Keratinocyte (primary cell): Measurements from ENCODE around the gene TENM4. TPM values are rescaled to one million over a fixed set of nuclear protein-coding genes. Genes with fewer than 3 reads are reported as not detected.

Source experiments
- DNase-seq: peaks from one replicate; pipeline ENCODE4 v3.0.0-alpha.2; 2011; ENCODE audit warnings: low read depth, missing footprints, low spot score
- FAIRE-seq: peaks from 2 replicates; lab custom pipeline; 2011; peaks lifted over from hg19 to GRCh38; lab: Jason Lieb, UNC
- H2AFZ ChIP-seq: 2 replicates; pipeline ENCODE4 v1.6.0; 2012; ENCODE audit warnings: low read length, control low read depth, inconsistent platforms; ENCODE audit not compliant: control insufficient read depth
- H3K27ac ChIP-seq: 2 replicates; pipeline ENCODE4 v1.5.1; 2011; ENCODE audit warnings: low read length; ENCODE audit not compliant: control insufficient read depth, insufficient read depth
- H3K27me3 ChIP-seq: 3 replicates; pipeline ENCODE4 v1.6.0; 2011; ENCODE audit warnings: low read length; ENCODE audit not compliant: control insufficient read depth, insufficient read depth; ENCODE audit errors: extremely low read depth
- H3K36me3 ChIP-seq, 2 experiments: 2 replicates in 1 of 2; 3 replicates in 1 of 2; pipeline ENCODE4 v1.5.1; 2011; ENCODE audit warnings: low read length in 2 of 2, mild to moderate bottlenecking in 1 of 2; ENCODE audit not compliant: control insufficient read depth in 2 of 2, insufficient read depth in 2 of 2; ENCODE audit errors: extremely low read depth in 1 of 2
- H3K4me1 ChIP-seq: 3 replicates; pipeline ENCODE4 v1.5.1; 2011; ENCODE audit warnings: low read length; ENCODE audit not compliant: control insufficient read depth, insufficient read depth; ENCODE audit errors: extremely low read depth
- H3K4me2 ChIP-seq: 3 replicates; pipeline ENCODE4 v1.6.0; 2011; ENCODE audit warnings: low read depth, low read length; ENCODE audit not compliant: control insufficient read depth, insufficient read depth; ENCODE audit errors: extremely low read depth
- H3K4me3 ChIP-seq, 3 experiments: fragments of 200-600 bp in 1 of 3; sonication (generic) in 1 of 3; 2 replicates in 2 of 3; 3 replicates in 1 of 3; pipeline ENCODE4 v1.5.1; 2011 to 2016; ENCODE audit warnings: low read length in 3 of 3, mild to moderate bottlenecking in 3 of 3, control low read depth in 2 of 3, inconsistent platforms in 1 of 3, low read depth in 1 of 3, mixed read lengths in 1 of 3, mixed run types in 1 of 3, moderate library complexity in 1 of 3; ENCODE audit not compliant: control insufficient read depth in 2 of 3, insufficient read depth in 2 of 3; ENCODE audit errors: extremely low read depth in 1 of 3
- H3K79me2 ChIP-seq: 2 replicates; pipeline ENCODE4 v1.6.0; 2012; ENCODE audit warnings: low read length; ENCODE audit not compliant: control insufficient read depth, insufficient read depth
- H3K9ac ChIP-seq: 3 replicates; pipeline ENCODE4 v1.6.0; 2011; ENCODE audit warnings: low read length; ENCODE audit not compliant: control insufficient read depth, insufficient read depth; ENCODE audit errors: extremely low read depth
- H3K9me1 ChIP-seq: 3 replicates; pipeline ENCODE4 v1.6.0; 2011; ENCODE audit warnings: low read length; ENCODE audit not compliant: control insufficient read depth, insufficient read depth; ENCODE audit errors: extremely low read depth
- H3K9me3 ChIP-seq: 2 replicates; pipeline ENCODE4 v1.5.1; 2012; ENCODE audit warnings: low read depth, low read length; ENCODE audit not compliant: control insufficient read depth
- H4K20me1 ChIP-seq: 3 replicates; pipeline ENCODE4 v1.6.0; 2011; ENCODE audit warnings: low read length; ENCODE audit not compliant: control insufficient read depth, insufficient read depth; ENCODE audit errors: extremely low read depth
- EZH2 ChIP-seq: IDR thresholded peaks from one replicate; pipeline ENCODE4 v1.6.1; 2012; ENCODE audit warnings: inconsistent platforms, mild to moderate bottlenecking, low read length, moderate library complexity
- dilution Hi-C: fragments of 300-500 bp; cut with MboI; formaldehyde crosslinking; loops from one replicate; pipeline ENCODE4 v1.7.0; 2020; ENCODE audit warnings: low sequenced_read_pairs; ENCODE audit not compliant: extremely low pct_ligation_motif_present
- polyA plus RNA-seq, 5 experiments: library from polyadenylated mRNA; depleted of rRNA in 3 of 5; stranded (reverse) in 3 of 5; stranded (forward) in 1 of 5; unstranded in 1 of 5; fragments of >200 nt; gene quantifications; 1 replicate in 1 of 5; 2 replicates in 3 of 5; 3 replicates in 1 of 5; pipeline versions ENCODE4 v1.2.1 to v1.2.3, GENCODE V29; 2011 to 2012; ENCODE audit warnings: missing spikeins in 2 of 5, low read depth in 1 of 5, low replicate concordance in 1 of 5
- TF ChIP-seq, protein P1 (sequence below), 3 experiments: IDR thresholded peaks in 1 of 3; conservative IDR thresholded peaks in 1 of 3; optimal IDR thresholded peaks in 1 of 3; 2 replicates in 2 of 3; 3 replicates in 1 of 3; pipeline versions ENCODE3 to v1.5.1; 2011; ENCODE audit warnings: low read length in 3 of 3, mild to moderate bottlenecking in 3 of 3, moderate library complexity in 2 of 3, control low read depth in 1 of 3, inconsistent platforms in 1 of 3; ENCODE audit not compliant: insufficient read depth in 2 of 3; ENCODE audit errors: extremely low read depth in 1 of 3

Gene TENM4
- polyA plus RNA-seq, 1 donor (not counting 4 experiments of a cell fraction or from before 2014, with no cell fraction given): 3.5 TPM

DNA sequence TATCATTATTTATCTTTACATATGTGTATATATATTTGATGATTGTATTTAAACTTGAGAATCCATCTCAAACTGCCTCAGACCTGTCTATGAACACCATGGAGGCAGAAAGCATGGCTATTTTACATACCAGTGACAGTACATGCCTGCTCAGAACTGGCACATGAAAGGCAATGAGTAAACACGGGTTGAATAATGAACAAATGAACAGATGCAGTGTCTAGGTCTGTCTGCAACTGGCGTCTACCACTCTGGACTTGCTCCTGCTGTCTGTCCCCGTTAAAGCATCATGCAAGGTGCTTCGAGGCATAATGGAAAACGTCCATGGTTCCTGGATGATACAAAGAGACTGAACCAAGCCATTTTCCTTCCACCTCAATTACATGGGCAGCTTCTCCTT, 594.6 kb downstream of the TENM4 start:
- no peaks in the 10 kb centered on the region for H3K36me3 ChIP-seq
- no peaks in the 10 kb centered on the region for H4K20me1 ChIP-seq
- no peak for TF ChIP-seq EZH2
- TF ChIP-seq, protein P1, sequence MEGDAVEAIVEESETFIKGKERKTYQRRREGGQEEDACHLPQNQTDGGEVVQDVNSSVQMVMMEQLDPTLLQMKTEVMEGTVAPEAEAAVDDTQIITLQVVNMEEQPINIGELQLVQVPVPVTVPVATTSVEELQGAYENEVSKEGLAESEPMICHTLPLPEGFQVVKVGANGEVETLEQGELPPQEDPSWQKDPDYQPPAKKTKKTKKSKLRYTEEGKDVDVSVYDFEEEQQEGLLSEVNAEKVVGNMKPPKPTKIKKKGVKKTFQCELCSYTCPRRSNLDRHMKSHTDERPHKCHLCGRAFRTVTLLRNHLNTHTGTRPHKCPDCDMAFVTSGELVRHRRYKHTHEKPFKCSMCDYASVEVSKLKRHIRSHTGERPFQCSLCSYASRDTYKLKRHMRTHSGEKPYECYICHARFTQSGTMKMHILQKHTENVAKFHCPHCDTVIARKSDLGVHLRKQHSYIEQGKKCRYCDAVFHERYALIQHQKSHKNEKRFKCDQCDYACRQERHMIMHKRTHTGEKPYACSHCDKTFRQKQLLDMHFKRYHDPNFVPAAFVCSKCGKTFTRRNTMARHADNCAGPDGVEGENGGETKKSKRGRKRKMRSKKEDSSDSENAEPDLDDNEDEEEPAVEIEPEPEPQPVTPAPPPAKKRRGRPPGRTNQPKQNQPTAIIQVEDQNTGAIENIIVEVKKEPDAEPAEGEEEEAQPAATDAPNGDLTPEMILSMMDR (optimal IDR thresholded peaks at IDR 0.05 in 1 of 3, IDR thresholded peaks at IDR 0.05 in 1 of 3, conservative IDR thresholded peaks at IDR 0.05 in 1 of 3; ENCODE audit: extremely low read depth in 1 of 3, insufficient read depth in 2 of 3, low read length in 3 of 3): no peak
- H3K9ac ChIP-seq: no peak overlapping the region
- no peak overlapping the region for H3K27ac ChIP-seq
- no peaks in the 10 kb centered on the region for H3K4me1 ChIP-seq
- no peak overlapping the region for H3K4me3 ChIP-seq
- dilution Hi-C loops: no loop called here
- H3K79me2 ChIP-seq: no peaks in the 10 kb centered on the region
- DNase-seq (no peak), FAIRE-seq (no peak)
- H3K4me2 ChIP-seq: no peak overlapping the region
- H3K9me1 ChIP-seq: no peaks in the 10 kb centered on the region
- H3K9me3 ChIP-seq: no peaks in the 10 kb centered on the region
- H2AFZ ChIP-seq: no peak overlapping the region
- no peaks in the 10 kb centered on the region for H3K27me3 ChIP-seq

DNA sequence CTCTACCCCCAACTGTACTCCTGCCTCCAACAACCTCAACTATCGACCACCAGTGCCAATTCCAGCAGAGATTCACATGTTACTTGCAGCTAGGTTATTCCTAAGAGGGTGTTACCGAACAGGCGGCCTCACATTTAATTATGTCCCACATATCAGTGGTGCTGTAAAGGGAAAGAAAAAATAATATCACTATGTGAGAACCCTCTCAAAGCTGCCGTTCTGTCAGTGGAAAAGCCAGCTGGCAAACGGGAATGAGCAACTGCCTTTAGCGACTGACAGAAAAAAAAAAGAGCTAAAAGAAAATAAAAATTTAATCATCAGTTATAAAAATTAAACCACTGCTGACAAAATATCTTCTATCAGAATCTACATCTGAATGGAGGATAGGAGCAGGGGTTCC, 595.3 kb downstream of the TENM4 start:
- no peak for FAIRE-seq
- TF ChIP-seq, protein P1 (optimal IDR thresholded peaks at IDR 0.05 in 1 of 3, IDR thresholded peaks at IDR 0.05 in 1 of 3, conservative IDR thresholded peaks at IDR 0.05 in 1 of 3; ENCODE audit: extremely low read depth in 1 of 3, insufficient read depth in 2 of 3, low read length in 3 of 3): no peak
- no peak for TF ChIP-seq EZH2
- no peaks in the 10 kb centered on the region for H4K20me1 ChIP-seq

More for the DNA sequence above, 595.3 kb downstream of the TENM4 start:
- Histone ChIP-seq H3K9me1 (no peaks in the 10 kb centered on the region), H2AFZ (no peak overlapping the region), H3K9me3 (no peaks in the 10 kb centered on the region), H3K4me1 (no peaks in the 10 kb centered on the region), H3K79me2 (no peaks in the 10 kb centered on the region), H3K27ac (no peak overlapping the region), H3K4me3 (no peak overlapping the region), H3K36me3 (no peaks in the 10 kb centered on the region), H3K9ac (no peak overlapping the region), H3K27me3 (no peaks in the 10 kb centered on the region), H3K4me2 (no peak overlapping the region)
- dilution Hi-C loops: no loop called here
- no peak for DNase-seq
